Measurements from ENCODE around the gene CCDC88C. TPM values are rescaled to one million over a fixed set of nuclear protein-coding genes. Genes with fewer than 3 reads are reported as not detected.

CCDC88C gene
- total RNA-seq, 6 donors from 2014 or later: 33.1 to 119 (median 54.5) TPM

DNA sequence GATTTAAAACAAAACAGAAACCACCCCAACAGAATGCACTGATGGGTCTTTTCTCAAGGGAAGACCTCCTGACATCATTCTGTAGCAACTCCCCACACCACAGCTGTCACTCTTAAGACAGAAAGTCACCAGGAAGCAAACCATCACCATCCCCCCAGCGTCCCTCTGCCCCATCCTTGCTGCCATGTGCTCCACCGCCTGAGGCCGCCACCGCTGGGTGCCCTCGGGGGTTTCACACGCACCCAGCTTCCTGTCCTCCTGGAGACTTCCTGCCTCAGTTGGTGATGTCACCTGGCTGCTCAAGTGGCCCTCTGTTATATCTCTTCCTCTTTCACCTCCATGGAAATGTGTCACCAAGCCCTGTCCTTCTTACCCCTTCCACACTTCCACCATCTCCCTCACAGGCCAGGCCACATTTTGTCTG lies 101.8 kb downstream of the CCDC88C start:
- Histone ChIP-seq H3K9me3 (no peaks in the 10 kb centered on the region), H3K4me3 (no peak overlapping the region), H3K27me3 (no peaks in the 10 kb centered on the region), H3K27ac (peak overlapping the region in 3 of 4 donors; percentile 13 to 77 (median 24)), H3K4me1 (peaks cover 26 to 39% (median 36%) of the 10 kb centered on the region in 4 donors), H3K36me3 (peaks cover 6 to 45% (median 39%) of the 10 kb centered on the region in 4 donors)
- DNase-seq: peak in 1 of 2 donors; percentile 53
- ATAC-seq (ENCODE audit: low FRiP score in 2 of 2): no peak
- TF ChIP-seq POLR2AphosphoS5 (IDR thresholded peaks at IDR 0.05) (peak in 1 of 2 donors; percentile 57), EP300 (IDR thresholded peaks at IDR 0.05) (no peak)
- WGBS, 2 donors: 39 to 69% methylated on average over 6 of the region's 6 CpGs

GRCh38 chr14:91313852-91314251 lies 103.8 kb downstream of the CCDC88C start:
- no peak overlapping the region for H3K4me3 ChIP-seq
- no peaks in the 10 kb centered on the region for H3K27me3 ChIP-seq
- ATAC-seq (ENCODE audit: low FRiP score in 2 of 2) (no peak), DNase-seq (no peak)
- H3K27ac ChIP-seq: no peak overlapping the region
- TF ChIP-seq POLR2AphosphoS5 (IDR thresholded peaks at IDR 0.05): no peak
- no peak for TF ChIP-seq CTCF (IDR thresholded peaks at IDR 0.05)
- no peak for TF ChIP-seq EP300 (IDR thresholded peaks at IDR 0.05)
- TF ChIP-seq POLR2A (IDR thresholded peaks at IDR 0.05): no peak
- H3K4me1 ChIP-seq: peaks cover 26 to 42% (median 36%) of the 10 kb centered on the region in 4 donors
- no peaks in the 10 kb centered on the region for H3K9me3 ChIP-seq
- peaks cover 6 to 57% (median 42%) of the 10 kb centered on the region in 4 donors for H3K36me3 ChIP-seq
- 94 to 96% methylated on average over 12 to 13 of the region's 14 CpGs for WGBS, 2 donors

GRCh38 chr14:91313154-91313850 lies 104.3 kb downstream of the CCDC88C start:
- H3K27ac ChIP-seq: no peak overlapping the region
- no peaks in the 10 kb centered on the region for H3K27me3 ChIP-seq
- H3K4me1 ChIP-seq: peaks cover 24 to 38% (median 34%) of the 10 kb centered on the region in 4 donors
- H3K36me3 ChIP-seq: peaks cover 6 to 63% (median 45%) of the 10 kb centered on the region in 4 donors
- no peak overlapping the region for H3K4me3 ChIP-seq
- WGBS, 2 donors: 93 to 94% methylated on average over 32 to 34 of the region's 34 CpGs
- DNase-seq (no peak), ATAC-seq (ENCODE audit: low FRiP score in 2 of 2) (no peak)
- no peaks in the 10 kb centered on the region for H3K9me3 ChIP-seq
- TF ChIP-seq POLR2A (IDR thresholded peaks at IDR 0.05) (no peak), POLR2AphosphoS5 (IDR thresholded peaks at IDR 0.05) (no peak), EP300 (IDR thresholded peaks at IDR 0.05) (no peak), CTCF (IDR thresholded peaks at IDR 0.05) (no peak)

DNA sequence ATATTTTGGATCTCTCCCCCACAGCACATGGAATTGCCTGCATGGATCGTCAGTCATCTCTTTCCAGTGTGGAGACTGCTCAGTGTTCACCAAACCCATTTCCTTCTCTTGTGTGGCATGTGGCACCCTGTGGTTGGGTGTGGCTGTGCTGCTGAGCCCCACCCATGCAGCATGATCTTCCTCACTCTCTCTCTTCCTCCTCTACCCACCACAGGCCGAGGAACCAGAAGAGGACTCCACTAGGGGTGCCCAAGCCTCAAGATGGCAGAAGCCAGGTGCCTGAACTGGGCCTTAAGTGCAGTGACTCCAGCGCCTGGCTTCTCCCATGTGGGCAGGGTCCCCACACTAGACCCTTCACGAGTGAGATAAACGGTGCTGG lies 106.3 kb downstream of the CCDC88C start:
- whole genome bisulfite sequencing, 2 donors: 51 to 57% methylated on average over 5 of the region's 5 CpGs
- H3K4me3 ChIP-seq: no peak overlapping the region
- ATAC-seq (ENCODE audit: low FRiP score in 2 of 2) (peak in 1 of 2 donors; percentile 54), DNase-seq (peak in 1 of 2 donors; percentile 47)
- peaks cover 16 to 81% (median 65%) of the 10 kb centered on the region in 4 donors for H3K36me3 ChIP-seq
- no peaks in the 10 kb centered on the region for H3K27me3 ChIP-seq
- TF ChIP-seq CTCF (IDR thresholded peaks at IDR 0.05) (no peak), POLR2AphosphoS5 (IDR thresholded peaks at IDR 0.05) (no peak), EP300 (IDR thresholded peaks at IDR 0.05) (no peak), POLR2A (IDR thresholded peaks at IDR 0.05) (no peak)
- H3K27ac ChIP-seq: peak overlapping the region in 1 of 4 donors; percentile 20
- peaks cover 3 to 18% (median 14%) of the 10 kb centered on the region in 4 donors for H3K4me1 ChIP-seq
- H3K9me3 ChIP-seq: no peaks in the 10 kb centered on the region

DNA sequence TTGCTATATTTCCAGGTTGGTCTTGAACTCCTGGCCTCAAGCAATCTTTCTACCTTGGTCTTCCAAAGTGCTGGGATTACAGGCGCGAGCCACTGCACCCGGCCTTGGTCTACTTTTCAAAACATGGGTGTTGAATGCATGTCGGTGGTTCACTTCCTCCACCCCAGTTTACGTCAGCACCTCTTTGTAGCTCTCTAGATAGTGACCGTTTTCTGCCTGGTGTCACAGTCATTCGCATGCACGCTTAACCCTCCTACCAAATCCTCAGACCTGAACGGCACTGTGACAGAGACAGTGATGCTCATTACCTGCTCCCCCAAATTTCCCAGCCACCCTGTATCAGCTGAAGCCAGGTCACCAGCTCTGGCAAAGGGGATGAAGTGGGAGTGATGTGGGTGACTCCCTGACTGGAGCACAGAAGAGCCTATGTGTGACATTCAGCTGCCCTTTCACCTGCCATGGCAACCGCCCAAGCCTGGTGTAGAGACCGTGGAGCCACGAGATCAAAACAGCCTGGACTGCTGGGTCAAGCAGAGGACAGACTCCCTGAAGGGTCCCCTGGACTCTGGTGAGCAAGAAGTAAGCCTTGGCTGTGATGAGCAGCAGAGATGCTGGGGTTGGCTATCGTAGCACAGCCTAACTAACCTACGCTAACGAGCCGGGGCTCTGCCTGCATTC lies 106.9 kb downstream of the CCDC88C start:
- peaks cover 0 to 13% (median 9%) of the 10 kb centered on the region in 4 donors for H3K4me1 ChIP-seq
- 87 to 92% methylated on average over 9 to 16 of the region's 16 CpGs for WGBS, 2 donors
- H3K36me3 ChIP-seq: peaks cover 16 to 83% (median 69%) of the 10 kb centered on the region in 4 donors
- H3K9me3 ChIP-seq: no peaks in the 10 kb centered on the region
- H3K27me3 ChIP-seq: no peaks in the 10 kb centered on the region
- H3K4me3 ChIP-seq: no peak overlapping the region
- no peak for DNase-seq
- peak overlapping the region in 1 of 4 donors; percentile 20 for H3K27ac ChIP-seq
- no peak for ATAC-seq (ENCODE audit: low FRiP score in 2 of 2)
- TF ChIP-seq CTCF (IDR thresholded peaks at IDR 0.05): no peak

Measured in upper lobe of left lung (tissue), 6 donors.